Activated CD8-positive, alpha-beta memory T cell treated with anti-CD3 and anti-CD28 coated beads for 48 hours (primary cell): ENCODE results near the gene MARCHF6.
"Not testable (repeated sequence)": the region's sequence is repeated elsewhere in the genome, so short reads cannot be mapped to it uniquely, and the experiment has no call there.

ENCODE experiments used
- DNase-seq, 3 experiments: peaks; one replicate each; pipeline ENCODE4 v3.0.0-alpha.2; 2020; ENCODE audit warnings: low read depth in 2 of 3, low spot score in 2 of 3

MARCHF6 gene

GRCh38 chr5:10375146-10375545 lies 21.7 kb downstream of the MARCHF6 start:
- DNase-seq, result not testable (repeated sequence)

GRCh38 chr5:10376544-10376943 lies 23.0 kb downstream of the MARCHF6 start:
- no peak for DNase-seq

GRCh38 chr5:10377081-10377480 lies 23.6 kb downstream of the MARCHF6 start:
- no peak for DNase-seq

GRCh38 chr5:10381803-10382202 lies 28.3 kb downstream of the MARCHF6 start:
- no peak for DNase-seq

- DNase-seq, result no peak
These were observed 31.0 kb downstream of the MARCHF6 start for GRCh38 chr5:10384483-10384882.

GRCh38 chr5:10387690-10388089 lies 34.2 kb downstream of the MARCHF6 start:
- DNase-seq, result no peak

- no peak for DNase-seq
These were observed 37.6 kb downstream of the MARCHF6 start for GRCh38 chr5:10391130-10391529.

GRCh38 chr5:10392567-10393328 lies 39.3 kb downstream of the MARCHF6 start:
- not testable (repeated sequence) for DNase-seq

GRCh38 chr5:10393491-10393890 lies 40.0 kb downstream of the MARCHF6 start:
- DNase-seq, result no peak

- DNase-seq, result no peak
These were observed 43.1 kb downstream of the MARCHF6 start for GRCh38 chr5:10396552-10396951.

GRCh38 chr5:10399839-10400238 lies 46.3 kb downstream of the MARCHF6 start:
- no peak for DNase-seq

GRCh38 chr5:10400411-10400810 lies 46.9 kb downstream of the MARCHF6 start:
- no peak for DNase-seq

GRCh38 chr5:10400831-10401230 lies 47.3 kb downstream of the MARCHF6 start:
- DNase-seq, result no peak

GRCh38 chr5:10401498-10401897 lies 48.0 kb downstream of the MARCHF6 start:
- no peak for DNase-seq
